ENCODE data around the gene USP22. TPM values are rescaled to one million over a fixed set of nuclear protein-coding genes. Genes with fewer than 3 reads are reported as not detected.

Gene USP22
- total and polyA plus RNA-seq, 10 of the 15 experiments (the other 5 are each of a cell fraction or from before 2014, with no cell fraction given): 10.8 to 218 (median 98.8) TPM

GRCh38 chr17:21034340-21035235 lies 8.2 kb downstream of the USP22 start:
- no peaks in the 10 kb centered on the region for H3K27me3 ChIP-seq (replicated peaks in 1 of 2; ENCODE audit: control insufficient read depth in 2 of 2, insufficient read depth in 2 of 2, low read length in 1 of 2)
- BruUV-seq (replicated peaks): TSS peak; percentile 3
- DNase-seq (ENCODE audit: low read depth, low spot score) (peak; percentile 38), ATAC-seq (peak; percentile 66), FAIRE-seq (peak; percentile 56)
- H2AFZ ChIP-seq (ENCODE audit: control insufficient read depth, low read depth, low read length): no peak overlapping the region
- intact Hi-C loops (cut with micrococcal nuclease; ENCODE audit: unreplicated experiment): no loop called here
- H4K20me1 ChIP-seq (ENCODE audit: control insufficient read depth, insufficient read depth): peaks cover 28% of the 10 kb centered on the region
- peak overlapping the region; percentile 54 for H3K4me3 ChIP-seq
- H3K36me3 ChIP-seq (ENCODE audit: control insufficient read depth in 2 of 2, insufficient read depth in 2 of 2, low read length in 1 of 2): peaks cover 4 to 7% of the 10 kb centered on the region in 2 experiments; a peak in 3 of 4 replicates
- ChIA-PET SMC1A (ENCODE audit: uncharacterized antibody, unreplicated experiment) (interaction anchor here (0.8 to 3.4 kb wide), 10 partner anchors 9 to 251 kb away, joined by 3 to 12 read pairs (median 4); no protein-coding TSS in a partner anchor), CTCF (interaction anchor here (0.7 to 2.2 kb wide), 4 partner anchors 9 to 83 kb away, joined by 3 to 17 read pairs (median 6); partner anchors contain the start of gene USP22), RAD21 (ENCODE audit: unreplicated experiment) (interaction anchor here (0.7 to 1.6 kb wide), 3 partner anchors 9 to 195 kb away, joined by 3 to 12 read pairs (median 7); partner anchors contain the start of gene USP22), POLR2A (interaction anchor here (0.5 to 1.9 kb wide), 2 partner anchors 9 to 169 kb away, joined by 3 to 13 read pairs; partner anchors contain the start of gene USP22)
- H3K9ac ChIP-seq (ENCODE audit: control insufficient read depth, insufficient read depth, low read length): peak overlapping the region; percentile 48
- H3K4me1 ChIP-seq (ENCODE audit: control insufficient read depth, insufficient read depth, low read length): peaks cover 38% of the 10 kb centered on the region
- peaks cover 96% of the 10 kb centered on the region for H3K79me2 ChIP-seq (ENCODE audit: control insufficient read depth, insufficient read depth, low read length)
- in situ Hi-C loops (cut with MboI): loop anchor here (5.0 kb wide), 1 partner anchor 178 kb away; the partner anchor contains the start of gene TMEM11
- no peaks in the 10 kb centered on the region for H3K9me3 ChIP-seq (replicated peaks; ENCODE audit: control insufficient read depth, insufficient read depth, low read length)
- peak overlapping the region; percentile 67 for H3K27ac ChIP-seq (ENCODE audit: control insufficient read depth, insufficient read depth)
- H3K4me2 ChIP-seq (ENCODE audit: control insufficient read depth, insufficient read depth): peak overlapping the region; percentile 87
- under 1% methylated on average over 13 of the region's 13 CpGs for WGBS (ENCODE audit: insufficient coverage, insufficient replicate concordance, low lambda C conversion rate, missing lambda C conversion rate)
- TF ChIP-seq SPI1 (IDR thresholded peaks at IDR 0.05; ENCODE audit: borderline replicate concordance, insufficient read depth, low read depth, low read length) (peak; percentile 41; the same call in 1 of the 2 replicates), CREB1 (IDR thresholded peaks at IDR 0.05; ENCODE audit: low read depth) (0 out of 2 replicates have a peak, but pooled peaks have one; percentile 43), CHD4 (IDR thresholded peaks at IDR 0.05) (no peak), SRF (IDR thresholded peaks at IDR 0.05; ENCODE audit: low read depth in 2 of 2, low read length in 2 of 2) (no peak), MEF2A (IDR thresholded peaks at IDR 0.05; ENCODE audit: insufficient read depth, low read depth, low read length) (peak; percentile 98), POLR2AphosphoS5 (IDR thresholded peaks at IDR 0.05; ENCODE audit: low read length) (peak; percentile 54; the same call in 1 of the 2 replicates), TBL1XR1 (IDR thresholded peaks at IDR 0.05; ENCODE audit: low read depth, low read length) (peak; percentile 79; the same call in 1 of the 2 replicates), ATF7 (IDR thresholded peaks at IDR 0.05; ENCODE audit: low read depth) (peak; percentile 74), HDGF (IDR thresholded peaks at IDR 0.05) (no peak), PKNOX1 (IDR thresholded peaks at IDR 0.05) (peak; percentile 84), NR2F1 (conservative IDR thresholded peaks at IDR 0.05) (no peak), REST (IDR thresholded peaks at IDR 0.05; ENCODE audit: low read depth, low read length) (no peak), GATAD2B (conservative IDR thresholded peaks at IDR 0.05; ENCODE audit: low read depth) (peak; percentile 14; the same call in 1 of the 2 replicates), DPF2 (IDR thresholded peaks at IDR 0.05) (0 out of 2 replicates have a peak, but pooled peaks have one; percentile 22), POLR2A (IDR thresholded peaks at IDR 0.05; ENCODE audit: low read depth, low read length) (0 out of 2 replicates have a peak, but pooled peaks have one; percentile 48), ETV6 (conservative IDR thresholded peaks at IDR 0.05 in 1 of 2, IDR thresholded peaks at IDR 0.05 in 1 of 2; ENCODE audit: borderline replicate concordance in 1 of 2, low read depth in 1 of 2) (peak in 1 of 2 experiments; percentile 95; a peak in 2 of 4 replicates), MTA2 (IDR thresholded peaks at IDR 0.05; ENCODE audit: low read depth) (0 out of 2 replicates have a peak, but pooled peaks have one; percentile 19), EGR1 (IDR thresholded peaks at IDR 0.05; ENCODE audit: borderline replicate concordance in 1 of 2, low read depth in 2 of 2, low read length in 2 of 2) (0 out of 3 replicates have a peak, but pooled peaks of 1 of the 2 experiments have one; percentile 2)
